HG02943 (cell line): ENCODE results near the gene SPRED1.
A peak's percentile ranks its signal among the peaks of the same experiment; 100 is the strongest.

Experiments
- ATAC-seq: cut with Tn5 transposase; IDR thresholded peaks from one replicate; pipeline ENCODE4 v1.9.1; 2021; ENCODE audit warnings: mild to moderate bottlenecking, low read depth, moderate library complexity; ENCODE audit not compliant: unreplicated experiment

SPRED1 gene

GRCh38 chr15:38252481-38253350 is at the start of gene SPRED1:
Gene SPRED1, plus strand, starts transcription at chr15:38252836. Its CDS starts 350 bp downstream, at chr15:38253186.
- ATAC-seq = peak; percentile 27

- ATAC-seq = no peak
Observed at GRCh38 chr15:38205526-38206272, 46.9 kb upstream of the SPRED1 start.

- ATAC-seq = no peak
Observed at GRCh38 chr15:38207621-38208020, 45.0 kb upstream of the SPRED1 start.

GRCh38 chr15:38208206-38208605 is 44.4 kb upstream of the SPRED1 start:
- ATAC-seq = no peak

- ATAC-seq = no peak
Observed at GRCh38 chr15:38208779-38209178, 43.9 kb upstream of the SPRED1 start.

- no peak for ATAC-seq
Observed at GRCh38 chr15:38211249-38211648, 41.4 kb upstream of the SPRED1 start.

- ATAC-seq = no peak
Observed at GRCh38 chr15:38211811-38212210, 40.8 kb upstream of the SPRED1 start.

GRCh38 chr15:38212729-38213351 is 39.8 kb upstream of the SPRED1 start:
- ATAC-seq = no peak

- no peak for ATAC-seq
Observed at GRCh38 chr15:38213356-38213755, 39.3 kb upstream of the SPRED1 start.

- no peak for ATAC-seq
Observed at GRCh38 chr15:38215707-38216106, 36.9 kb upstream of the SPRED1 start.

- no peak for ATAC-seq
Observed at GRCh38 chr15:38216763-38217162, 35.9 kb upstream of the SPRED1 start.

- ATAC-seq = no peak
Observed at GRCh38 chr15:38217191-38217595, 35.4 kb upstream of the SPRED1 start.

- ATAC-seq = no peak
Observed at GRCh38 chr15:38217788-38218609, 34.6 kb upstream of the SPRED1 start.

GRCh38 chr15:38220606-38221273 is 31.9 kb upstream of the SPRED1 start:
- no peak for ATAC-seq

GRCh38 chr15:38224486-38224885 is 28.1 kb upstream of the SPRED1 start:
- ATAC-seq = no peak

GRCh38 chr15:38225381-38225780 is 27.3 kb upstream of the SPRED1 start:
- no peak for ATAC-seq

GRCh38 chr15:38226608-38227266 is 25.9 kb upstream of the SPRED1 start:
- no peak for ATAC-seq

- ATAC-seq = no peak
Observed at GRCh38 chr15:38227941-38228340, 24.7 kb upstream of the SPRED1 start.

GRCh38 chr15:38228618-38229017 is 24.0 kb upstream of the SPRED1 start:
- no peak for ATAC-seq
